Astrocyte of the cerebellum (primary cell): ENCODE results near the gene KSR2.
"Not testable (repeated sequence)": the region's sequence is repeated elsewhere in the genome, so short reads cannot be mapped to it uniquely, and the experiment has no call there.

ENCODE experiments used
- DNase-seq: peaks from one replicate; pipeline ENCODE4 v3.0.0-alpha.2; 2011; ENCODE audit warnings: low read depth
- H3K4me3 ChIP-seq: 2 replicates; pipeline ENCODE4 v1.5.1; 2011; ENCODE audit warnings: mild to moderate bottlenecking, low read depth, low read length, moderate library complexity
- in situ Hi-C: cut with HindIII; loops from 2 replicates; pipeline ENCODE4 v1.10.0; 2017; ENCODE audit warnings: low sequenced_read_pairs
- TF ChIP-seq, protein P1 (sequence below): IDR thresholded peaks from 2 replicates; pipeline ENCODE4 v1.5.1; 2012; ENCODE audit warnings: low read length, low read depth, moderate library complexity, mild to moderate bottlenecking; ENCODE audit errors: missing control alignments

KSR2 gene

GRCh38 chr12:117766008-117766407, 202.8 kb downstream of the KSR2 start:
- TF ChIP-seq, protein P1, sequence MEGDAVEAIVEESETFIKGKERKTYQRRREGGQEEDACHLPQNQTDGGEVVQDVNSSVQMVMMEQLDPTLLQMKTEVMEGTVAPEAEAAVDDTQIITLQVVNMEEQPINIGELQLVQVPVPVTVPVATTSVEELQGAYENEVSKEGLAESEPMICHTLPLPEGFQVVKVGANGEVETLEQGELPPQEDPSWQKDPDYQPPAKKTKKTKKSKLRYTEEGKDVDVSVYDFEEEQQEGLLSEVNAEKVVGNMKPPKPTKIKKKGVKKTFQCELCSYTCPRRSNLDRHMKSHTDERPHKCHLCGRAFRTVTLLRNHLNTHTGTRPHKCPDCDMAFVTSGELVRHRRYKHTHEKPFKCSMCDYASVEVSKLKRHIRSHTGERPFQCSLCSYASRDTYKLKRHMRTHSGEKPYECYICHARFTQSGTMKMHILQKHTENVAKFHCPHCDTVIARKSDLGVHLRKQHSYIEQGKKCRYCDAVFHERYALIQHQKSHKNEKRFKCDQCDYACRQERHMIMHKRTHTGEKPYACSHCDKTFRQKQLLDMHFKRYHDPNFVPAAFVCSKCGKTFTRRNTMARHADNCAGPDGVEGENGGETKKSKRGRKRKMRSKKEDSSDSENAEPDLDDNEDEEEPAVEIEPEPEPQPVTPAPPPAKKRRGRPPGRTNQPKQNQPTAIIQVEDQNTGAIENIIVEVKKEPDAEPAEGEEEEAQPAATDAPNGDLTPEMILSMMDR = no peak
- no peak for DNase-seq
- in situ Hi-C loops = no loop called here
- no peak overlapping the region for H3K4me3 ChIP-seq

DNA sequence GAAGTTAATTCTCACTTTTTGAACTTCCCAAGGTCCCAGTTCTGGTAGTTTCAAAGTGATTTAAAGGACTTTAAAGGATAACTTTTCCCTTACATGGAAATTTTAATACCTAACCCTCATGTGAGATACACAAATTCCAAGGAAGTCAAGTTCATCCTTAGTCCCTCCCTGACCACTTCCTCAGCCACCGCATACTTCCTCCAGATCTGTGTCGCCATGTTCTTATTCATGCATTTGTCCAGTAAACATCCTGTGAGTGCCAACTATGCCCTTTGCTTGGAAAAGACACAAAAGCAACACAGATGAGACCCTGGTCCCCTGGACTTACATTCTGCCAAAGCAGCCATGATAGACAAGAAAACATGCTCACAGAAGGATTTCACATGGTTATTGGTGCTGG, 206.6 kb downstream of the KSR2 start:
- H3K4me3 ChIP-seq = no peak overlapping the region
- TF ChIP-seq, protein P1 = no peak
- DNase-seq = no peak
- in situ Hi-C loops = no loop called here

GRCh38 chr12:117761528-117762100, 207.2 kb downstream of the KSR2 start:
- TF ChIP-seq, protein P1 = no peak
- no peak overlapping the region for H3K4me3 ChIP-seq
- DNase-seq = no peak
- in situ Hi-C loops = no loop called here

DNA sequence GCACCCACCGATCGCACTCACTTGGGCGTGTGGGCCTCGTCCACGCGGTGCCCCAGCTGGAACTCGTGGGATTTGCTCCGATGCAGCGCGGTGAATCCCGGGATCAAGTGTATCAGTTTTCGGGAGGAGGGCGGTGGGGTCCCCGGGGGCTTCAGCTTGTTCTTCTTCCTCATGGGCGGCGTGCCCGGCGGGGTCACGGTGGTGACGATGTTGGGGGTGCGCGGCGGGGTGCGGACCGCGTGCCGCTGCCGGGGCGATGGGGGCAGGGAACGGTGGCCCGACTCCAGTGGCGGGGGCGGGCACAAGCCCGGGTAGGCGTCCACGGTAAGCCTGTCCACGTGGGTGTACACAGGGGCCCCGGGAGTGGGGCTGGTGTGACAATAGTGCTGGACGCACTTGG, 207.8 kb downstream of the KSR2 start:
- DNase-seq = no peak
- TF ChIP-seq, protein P1 = no peak
- in situ Hi-C loops = no loop called here
- H3K4me3 ChIP-seq = no peak overlapping the region

GRCh38 chr12:117750657-117751056, 218.1 kb downstream of the KSR2 start:
- TF ChIP-seq, protein P1 = no peak
- no peak for DNase-seq
- in situ Hi-C loops = no loop called here
- H3K4me3 ChIP-seq = no peak overlapping the region

DNA sequence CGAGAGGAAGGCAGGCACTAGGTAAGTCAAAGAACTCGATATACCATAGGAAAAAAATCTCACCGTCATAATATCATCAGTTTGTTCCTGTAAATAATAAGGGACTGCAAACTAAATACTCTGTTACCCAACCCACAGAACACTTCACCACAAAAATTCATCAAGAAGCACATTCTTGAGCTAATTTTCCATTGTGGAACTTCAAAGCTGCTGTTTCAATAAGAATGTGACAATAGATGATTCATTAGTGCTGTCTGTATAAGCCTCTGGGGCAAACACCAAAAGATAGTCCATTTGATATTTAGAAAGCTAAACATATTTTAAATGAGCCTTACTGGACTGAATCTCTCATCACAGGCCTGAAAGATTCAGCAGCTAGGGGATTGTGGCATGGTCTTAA, 219.4 kb downstream of the KSR2 start:
- in situ Hi-C loops = no loop called here
- no peak overlapping the region for H3K4me3 ChIP-seq
- no peak for DNase-seq
- TF ChIP-seq, protein P1 = no peak

DNA sequence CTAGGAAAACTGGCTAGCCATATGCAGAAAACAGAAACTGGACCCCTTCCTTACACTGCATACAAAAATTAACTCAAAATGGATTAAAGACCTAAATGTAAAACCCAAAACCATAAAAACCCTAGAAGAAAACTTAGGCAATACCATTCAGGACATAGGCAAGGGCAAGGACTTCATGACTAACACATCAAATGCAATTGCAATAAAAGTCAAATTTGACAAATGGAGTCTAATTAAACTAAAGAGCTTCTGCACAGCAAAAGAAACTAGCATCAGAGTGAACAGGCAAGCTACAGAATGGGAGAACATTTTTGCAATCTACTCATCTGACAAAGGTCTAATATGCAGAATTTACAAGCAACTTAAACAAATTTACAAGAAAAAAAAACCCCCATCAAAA, 222.4 kb downstream of the KSR2 start:
- H3K4me3 ChIP-seq, DNase-seq, in situ Hi-C loops: not testable (repeated sequence)
